Nephron (organoid): ENCODE measurements around the gene LTBR.
"Not testable (repeated sequence)": the region's sequence is repeated elsewhere in the genome, so short reads cannot be mapped to it uniquely, and the experiment has no call there.

Source experiments
- H3K27ac Mint-ChIP-seq, 3 experiments: 2 replicates each; pipeline ENCODE4 v1.8.0; 2020; ENCODE audit warnings: mixed read lengths in 3 of 3, mild to moderate bottlenecking in 2 of 3, moderate library complexity in 1 of 3
- H3K27me3 Mint-ChIP-seq: 2 replicates; pipeline ENCODE4 v1.8.0; 2021; ENCODE audit warnings: low read depth, mild to moderate bottlenecking, moderate library complexity, mixed read lengths
- H3K36me3 Mint-ChIP-seq: 2 replicates; pipeline ENCODE4 v1.8.0; 2020; ENCODE audit warnings: low read depth, mixed read lengths
- H3K4me1 Mint-ChIP-seq: 2 replicates; pipeline ENCODE4 v1.8.0; 2020; ENCODE audit warnings: mixed read lengths
- H3K4me3 Mint-ChIP-seq, 3 experiments: 2 replicates each; pipeline ENCODE4 v1.8.0; 2020; ENCODE audit warnings: mild to moderate bottlenecking in 3 of 3, mixed read lengths in 3 of 3, moderate library complexity in 2 of 3
- H3K9me3 Mint-ChIP-seq: 2 replicates; pipeline ENCODE4 v1.8.0; 2020; ENCODE audit warnings: mixed read lengths
- TF ChIP-seq, protein P1 (sequence below), 3 experiments: fragments of 200-600 bp; sonication (generic); IDR thresholded peaks; one replicate each; pipeline ENCODE4 v1.5.0; 2021; ENCODE audit warnings: antibody characterized with exemption in 3 of 3; ENCODE audit not compliant: unreplicated experiment in 3 of 3

LTBR gene

DNA sequence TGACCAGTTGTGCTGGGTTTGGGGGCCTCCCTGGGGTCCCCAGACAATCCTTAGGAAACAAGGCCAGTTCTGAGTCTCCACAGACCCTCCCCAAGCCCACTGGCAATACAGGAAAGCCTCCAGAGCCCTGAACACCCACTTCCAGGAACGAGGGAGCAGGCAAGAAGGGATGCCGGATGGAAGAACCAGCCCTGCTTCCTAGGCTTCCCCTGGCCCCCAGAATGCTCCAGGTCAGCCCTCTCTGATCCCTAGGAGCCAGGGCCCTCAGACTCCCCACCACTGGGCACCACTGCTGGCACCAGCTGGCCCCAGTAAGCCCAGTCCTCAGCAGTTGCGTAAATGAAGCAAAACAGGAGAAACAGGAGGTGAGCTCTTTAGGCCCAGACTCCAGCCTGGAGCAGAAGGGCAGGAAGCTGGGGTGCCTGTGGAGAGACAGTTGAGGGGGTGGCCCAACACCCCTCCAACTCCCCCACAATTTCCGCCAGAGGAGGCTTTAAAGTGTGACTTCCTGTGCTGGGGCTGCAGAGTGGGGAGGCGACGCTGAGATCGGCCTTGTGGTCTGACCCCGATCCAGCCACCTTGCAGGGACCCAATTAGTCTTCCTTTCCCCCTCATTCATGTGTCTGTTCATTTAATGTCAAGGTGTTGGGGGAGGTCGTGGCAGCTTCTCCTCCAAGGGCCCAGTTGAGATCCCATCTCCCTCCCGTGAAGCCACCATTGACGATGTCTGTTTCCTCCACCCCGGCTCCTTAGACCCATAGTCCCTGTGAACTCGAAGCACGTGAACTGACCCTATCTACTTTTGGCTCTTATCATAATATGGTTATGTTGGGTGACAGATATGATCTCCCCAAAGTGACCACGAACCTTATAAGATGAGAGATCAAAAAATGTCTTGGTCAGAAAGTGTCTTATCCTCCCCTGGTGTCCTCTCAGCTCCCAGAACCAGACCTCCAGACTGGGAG is 46.8 kb upstream of the LTBR start:
- H3K27ac Mint-ChIP-seq, result no peak overlapping the region
- peaks cover 26% of the 10 kb centered on the region for H3K36me3 Mint-ChIP-seq
- H3K9me3 Mint-ChIP-seq, result no peaks in the 10 kb centered on the region
- no peak overlapping the region for H3K4me3 Mint-ChIP-seq
- TF ChIP-seq, protein P1, sequence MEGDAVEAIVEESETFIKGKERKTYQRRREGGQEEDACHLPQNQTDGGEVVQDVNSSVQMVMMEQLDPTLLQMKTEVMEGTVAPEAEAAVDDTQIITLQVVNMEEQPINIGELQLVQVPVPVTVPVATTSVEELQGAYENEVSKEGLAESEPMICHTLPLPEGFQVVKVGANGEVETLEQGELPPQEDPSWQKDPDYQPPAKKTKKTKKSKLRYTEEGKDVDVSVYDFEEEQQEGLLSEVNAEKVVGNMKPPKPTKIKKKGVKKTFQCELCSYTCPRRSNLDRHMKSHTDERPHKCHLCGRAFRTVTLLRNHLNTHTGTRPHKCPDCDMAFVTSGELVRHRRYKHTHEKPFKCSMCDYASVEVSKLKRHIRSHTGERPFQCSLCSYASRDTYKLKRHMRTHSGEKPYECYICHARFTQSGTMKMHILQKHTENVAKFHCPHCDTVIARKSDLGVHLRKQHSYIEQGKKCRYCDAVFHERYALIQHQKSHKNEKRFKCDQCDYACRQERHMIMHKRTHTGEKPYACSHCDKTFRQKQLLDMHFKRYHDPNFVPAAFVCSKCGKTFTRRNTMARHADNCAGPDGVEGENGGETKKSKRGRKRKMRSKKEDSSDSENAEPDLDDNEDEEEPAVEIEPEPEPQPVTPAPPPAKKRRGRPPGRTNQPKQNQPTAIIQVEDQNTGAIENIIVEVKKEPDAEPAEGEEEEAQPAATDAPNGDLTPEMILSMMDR (IDR thresholded peaks at IDR 0.05; ENCODE audit: unreplicated experiment in 3 of 3), result no peak
- peaks cover 49% of the 10 kb centered on the region for H3K4me1 Mint-ChIP-seq
- H3K27me3 Mint-ChIP-seq, result no peaks in the 10 kb centered on the region

DNA sequence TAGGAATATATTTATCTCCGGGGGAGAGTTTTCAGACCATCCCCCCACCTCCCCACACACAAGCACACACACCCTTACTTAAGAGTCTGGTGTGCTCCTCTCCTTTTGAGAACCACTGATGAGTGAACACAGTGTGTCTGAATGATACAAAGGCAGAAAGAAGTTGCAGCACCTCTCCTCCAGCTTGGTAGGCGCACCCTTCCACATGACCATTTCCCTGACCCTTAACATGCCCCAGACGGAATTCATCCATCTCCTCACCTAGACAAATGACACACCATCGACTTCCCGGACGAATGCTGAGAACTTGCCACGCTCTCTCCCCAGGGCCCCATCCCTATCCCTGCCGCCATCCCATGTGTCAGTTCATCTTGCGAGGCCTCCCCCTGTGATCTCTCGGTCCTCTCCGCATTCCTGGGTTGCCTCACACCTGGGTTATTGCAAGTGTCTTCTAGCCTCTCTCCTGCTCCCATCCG is 46.0 kb upstream of the LTBR start:
- Mint-ChIP-seq H3K36me3 (peaks cover 19% of the 10 kb centered on the region), H3K9me3 (no peaks in the 10 kb centered on the region), H3K4me1 (peaks cover 51% of the 10 kb centered on the region), H3K4me3 (no peak overlapping the region), H3K27me3 (no peaks in the 10 kb centered on the region), H3K27ac (no peak overlapping the region)
- TF ChIP-seq, protein P1 (IDR thresholded peaks at IDR 0.05; ENCODE audit: unreplicated experiment in 3 of 3), result no peak

DNA sequence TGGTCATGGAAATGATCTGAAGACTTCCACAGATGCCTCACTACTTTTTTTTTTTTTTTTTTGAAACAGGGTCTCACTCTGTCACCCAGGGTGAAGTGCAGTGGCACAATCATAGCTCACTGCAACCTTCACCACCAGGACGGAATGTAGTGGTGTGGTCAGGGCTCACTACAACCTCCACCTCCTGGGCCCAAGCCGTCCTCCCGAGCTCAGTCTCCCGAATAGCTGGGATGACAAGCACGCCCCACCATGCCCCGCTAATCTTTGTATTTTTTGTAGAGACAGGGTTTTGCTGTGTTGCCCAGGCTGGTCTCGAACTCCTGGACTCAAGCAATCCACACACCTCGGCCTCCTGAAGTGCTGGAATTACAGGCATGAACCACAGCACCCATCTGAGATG is 45.4 kb upstream of the LTBR start:
- H3K4me3 Mint-ChIP-seq, H3K9me3 Mint-ChIP-seq, H3K27me3 Mint-ChIP-seq, H3K27ac Mint-ChIP-seq: not testable (repeated sequence)
- Mint-ChIP-seq H3K36me3 (peaks cover 13% of the 10 kb centered on the region), H3K4me1 (peaks cover 55% of the 10 kb centered on the region)

DNA sequence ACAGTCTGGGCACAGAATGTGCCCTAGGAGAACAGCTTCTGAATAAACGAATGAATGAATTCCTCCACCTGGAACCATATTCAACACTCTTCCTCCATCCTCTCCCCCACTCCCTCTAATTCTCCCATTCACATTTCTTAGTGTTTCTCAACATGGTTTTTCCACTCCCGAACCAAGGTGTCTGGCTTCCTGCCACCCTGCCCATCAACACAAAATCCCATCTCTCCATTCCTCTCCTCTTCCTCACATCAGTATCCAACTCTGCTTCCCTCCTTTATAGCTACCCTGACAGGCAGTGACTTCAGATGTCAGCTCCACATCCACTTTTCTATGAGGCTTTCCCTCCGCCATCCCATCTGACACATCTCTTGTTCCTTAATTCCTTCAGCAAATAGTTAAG is 45.0 kb upstream of the LTBR start:
- Mint-ChIP-seq H3K9me3 (no peaks in the 10 kb centered on the region), H3K36me3 (peaks cover 9% of the 10 kb centered on the region), H3K27ac (no peak overlapping the region), H3K4me1 (peaks cover 53% of the 10 kb centered on the region), H3K4me3 (no peak overlapping the region), H3K27me3 (no peaks in the 10 kb centered on the region)
- TF ChIP-seq, protein P1 (IDR thresholded peaks at IDR 0.05; ENCODE audit: unreplicated experiment in 3 of 3), result no peak

DNA sequence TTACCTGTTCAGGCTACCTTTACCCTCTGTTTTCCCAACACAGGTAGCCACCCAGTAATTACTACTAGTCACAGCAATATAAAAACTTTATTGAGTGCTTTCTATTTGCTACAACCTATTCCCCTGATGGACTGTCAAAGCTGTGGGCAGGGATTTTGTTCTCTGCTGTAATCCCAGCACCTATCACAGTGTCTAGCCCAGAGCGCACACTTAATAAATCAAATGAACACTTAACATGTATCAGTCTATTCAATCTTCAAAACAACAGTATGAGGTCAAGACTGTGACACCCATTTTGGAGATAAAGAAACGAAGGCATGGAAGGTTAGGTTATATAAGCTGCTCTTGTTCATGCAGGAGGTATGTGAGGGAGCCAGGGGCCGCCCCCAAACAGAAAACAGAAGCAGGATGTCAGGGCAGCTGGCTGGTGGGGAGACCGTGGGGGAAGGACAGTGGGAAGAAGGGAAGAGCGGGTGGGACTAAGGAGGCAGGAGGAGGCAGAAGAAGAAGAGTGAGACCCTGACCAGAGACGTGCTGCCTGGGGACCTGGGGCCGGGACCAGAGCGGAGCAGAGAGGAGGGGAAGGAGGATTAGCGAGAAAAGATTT is 43.8 kb upstream of the LTBR start:
- H3K4me1 Mint-ChIP-seq, result peaks cover 41% of the 10 kb centered on the region
- H3K36me3 Mint-ChIP-seq, result no peaks in the 10 kb centered on the region
- H3K27ac Mint-ChIP-seq, result no peak overlapping the region
- H3K9me3 Mint-ChIP-seq, result no peaks in the 10 kb centered on the region
- H3K4me3 Mint-ChIP-seq, result no peak overlapping the region
- no peaks in the 10 kb centered on the region for H3K27me3 Mint-ChIP-seq
- TF ChIP-seq, protein P1 (IDR thresholded peaks at IDR 0.05; ENCODE audit: unreplicated experiment in 3 of 3), result no peak

DNA sequence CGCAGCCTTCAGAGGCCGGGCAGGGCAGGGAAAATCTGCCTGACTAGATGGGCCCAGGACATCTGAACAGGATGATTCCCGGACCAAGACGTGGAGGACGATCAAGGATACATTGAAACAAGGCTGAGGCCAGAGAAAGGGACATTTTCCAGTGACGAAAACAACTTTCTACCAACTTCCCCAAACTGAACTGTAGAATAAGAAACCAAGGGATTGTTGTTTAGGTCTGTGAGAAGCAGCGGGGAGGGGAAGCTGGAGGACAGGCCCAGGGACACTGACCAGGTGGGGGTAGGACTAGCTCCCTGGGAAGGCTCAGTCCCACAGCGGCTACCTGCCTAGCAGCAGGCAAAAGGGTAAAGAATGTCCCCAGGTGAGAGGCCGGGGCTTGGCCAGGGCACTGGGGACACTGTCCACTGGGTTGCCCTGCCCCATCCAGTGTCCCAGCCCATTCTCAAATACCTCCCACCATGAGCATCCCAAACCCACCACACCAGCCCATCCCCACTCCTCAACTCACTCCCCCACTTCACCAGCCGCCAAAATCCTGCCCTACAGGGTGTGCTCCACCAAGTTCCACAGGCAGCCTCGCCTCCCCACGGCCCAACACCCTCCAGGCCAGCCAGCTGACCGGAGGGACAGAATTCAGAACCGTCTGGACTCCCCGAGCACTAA is 43.1 kb upstream of the LTBR start:
- no peaks in the 10 kb centered on the region for H3K27me3 Mint-ChIP-seq
- no peaks in the 10 kb centered on the region for H3K36me3 Mint-ChIP-seq
- no peak overlapping the region for H3K4me3 Mint-ChIP-seq
- H3K4me1 Mint-ChIP-seq, result peaks cover 34% of the 10 kb centered on the region
- H3K9me3 Mint-ChIP-seq, result no peaks in the 10 kb centered on the region
- TF ChIP-seq, protein P1 (IDR thresholded peaks at IDR 0.05; ENCODE audit: unreplicated experiment in 3 of 3), result no peak
- H3K27ac Mint-ChIP-seq, result no peak overlapping the region
